Measurements from ENCODE around the gene GZMH.

GZMH gene

GRCh38 chr14:24574206-24574774 is 35.2 kb downstream of the GZMH start:
- ChIA-PET CTCF (interaction anchor here (1.1 kb wide), 1 partner anchor 31 kb away, joined by 3 read pairs; no protein-coding TSS in a partner anchor), POLR2A (ENCODE audit: low non-redundant PET) (no interaction called here)
- no peak overlapping the region for H3K27ac ChIP-seq
- TF ChIP-seq CTCF (conservative IDR thresholded peaks at IDR 0.05; ENCODE audit: low read depth), result no peak
- DNase-seq (ENCODE audit: low spot score), result no peak

GRCh38 chr14:24566318-24566717 is 43.2 kb downstream of the GZMH start:
- DNase-seq (ENCODE audit: low spot score), result no peak
- ChIA-PET POLR2A (ENCODE audit: low non-redundant PET) (no interaction called here), CTCF (no interaction called here)
- TF ChIP-seq CTCF (conservative IDR thresholded peaks at IDR 0.05; ENCODE audit: low read depth), result no peak
- H3K27ac ChIP-seq, result no peak overlapping the region

GRCh38 chr14:24565766-24566165 is 43.7 kb downstream of the GZMH start:
- H3K27ac ChIP-seq, result no peak overlapping the region
- POLR2A ChIA-PET (ENCODE audit: low non-redundant PET), result no interaction called here
- no peak for TF ChIP-seq CTCF (conservative IDR thresholded peaks at IDR 0.05; ENCODE audit: low read depth)
- no peak for DNase-seq (ENCODE audit: low spot score)
- CTCF ChIA-PET, result no interaction called here

- no peak for TF ChIP-seq CTCF (conservative IDR thresholded peaks at IDR 0.05; ENCODE audit: low read depth)
- POLR2A ChIA-PET (ENCODE audit: low non-redundant PET), result no interaction called here
- DNase-seq (ENCODE audit: low spot score), result no peak
- H3K27ac ChIP-seq, result no peak overlapping the region
- CTCF ChIA-PET, result no interaction called here
Observed at GRCh38 chr14:24563505-24563904, 46.0 kb downstream of the GZMH start.

GRCh38 chr14:24556756-24557155 is 52.7 kb downstream of the GZMH start:
- DNase-seq (ENCODE audit: low spot score), result peak; percentile 29
- ChIA-PET CTCF (interaction anchor here (0.8 kb wide), 1 partner anchor 75 kb away, joined by 4 read pairs; no protein-coding TSS in a partner anchor), POLR2A (ENCODE audit: low non-redundant PET) (no interaction called here)

More at GRCh38 chr14:24556756-24557155, 52.7 kb downstream of the GZMH start:
- TF ChIP-seq CTCF (conservative IDR thresholded peaks at IDR 0.05; ENCODE audit: low read depth), result no peak
- no peak overlapping the region for H3K27ac ChIP-seq

Measured in RWPE1 (cell line).